Glomerular endothelial cell (primary cell): ENCODE data around the gene CCDC194. TPM values are rescaled to one million over a fixed set of nuclear protein-coding genes. Genes with fewer than 3 reads are reported as not detected.

Experiments
- DNase-seq: peaks from one replicate; pipeline ENCODE4 v3.0.0-alpha.2; 2011; ENCODE audit warnings: low read depth, low spot score; ENCODE audit errors: extremely low read depth
- total RNA-seq: library from RNA; depleted of rRNA; stranded (reverse); fragments of >200 nt; gene quantifications from 2 replicates; pipeline ENCODE4 v1.2.3, GENCODE V29; 2015

CCDC194 gene
- not detected in 2 replicates for total RNA-seq

- DNase-seq: no peak
Measured at GRCh38 chr19:17393914-17394313, at the start of gene CCDC194. Gene CCDC194, minus strand, starts transcription at chr19:17394196. Its CDS starts 38 bp downstream, at chr19:17394158.

GRCh38 chr19:17441241-17442021 lies 47.4 kb upstream of the CCDC194 start:
- no peak for DNase-seq

GRCh38 chr19:17436874-17437267 lies 42.9 kb upstream of the CCDC194 start:
- DNase-seq: no peak

GRCh38 chr19:17436094-17436873 lies 42.3 kb upstream of the CCDC194 start:
- DNase-seq: no peak

GRCh38 chr19:17435218-17435617 lies 41.2 kb upstream of the CCDC194 start:
- no peak for DNase-seq

- DNase-seq: no peak
Measured at GRCh38 chr19:17431417-17431816, 37.4 kb upstream of the CCDC194 start.

GRCh38 chr19:17429641-17430113 lies 35.7 kb upstream of the CCDC194 start:
- DNase-seq: no peak

GRCh38 chr19:17424743-17425365 lies 30.9 kb upstream of the CCDC194 start:
- no peak for DNase-seq

- no peak for DNase-seq
Measured at GRCh38 chr19:17423429-17424208, 29.6 kb upstream of the CCDC194 start.

GRCh38 chr19:17421942-17422341 lies 27.9 kb upstream of the CCDC194 start:
- DNase-seq: no peak

GRCh38 chr19:17420475-17420924 lies 26.5 kb upstream of the CCDC194 start:
- DNase-seq: no peak

- DNase-seq: peak; percentile 96
Measured at GRCh38 chr19:17419621-17420474, 25.9 kb upstream of the CCDC194 start, which contains the start of gene MVB12A. Gene MVB12A, plus strand, starts transcription at chr19:17420047. Its CDS starts 89 bp downstream, at chr19:17420136.

- DNase-seq: no peak
Measured at GRCh38 chr19:17419154-17419620, 25.2 kb upstream of the CCDC194 start.

GRCh38 chr19:17418710-17419109 lies 24.7 kb upstream of the CCDC194 start:
- DNase-seq: no peak

- no peak for DNase-seq
Measured at GRCh38 chr19:17415121-17415520, 21.1 kb upstream of the CCDC194 start.

GRCh38 chr19:17414097-17414496 lies 20.1 kb upstream of the CCDC194 start:
- DNase-seq: no peak

GRCh38 chr19:17411801-17412200 lies 17.8 kb upstream of the CCDC194 start:
- no peak for DNase-seq

GRCh38 chr19:17409990-17410389 lies 16.0 kb upstream of the CCDC194 start:
- DNase-seq: no peak

- DNase-seq: no peak
Measured at GRCh38 chr19:17406887-17407196, 12.8 kb upstream of the CCDC194 start.
